ENCODE measurements around the gene PAH.

PAH gene

GRCh38 chr12:102950107-102950949 is 33.3 kb upstream of the PAH start:
- no peak for DNase-seq

GRCh38 chr12:102948941-102949352 is 31.9 kb upstream of the PAH start:
- peak; percentile 54 for DNase-seq

GRCh38 chr12:102946042-102946441 is 29.0 kb upstream of the PAH start:
- no peak for DNase-seq

GRCh38 chr12:102939670-102940222 is 22.7 kb upstream of the PAH start:
- DNase-seq, result no peak

DNA sequence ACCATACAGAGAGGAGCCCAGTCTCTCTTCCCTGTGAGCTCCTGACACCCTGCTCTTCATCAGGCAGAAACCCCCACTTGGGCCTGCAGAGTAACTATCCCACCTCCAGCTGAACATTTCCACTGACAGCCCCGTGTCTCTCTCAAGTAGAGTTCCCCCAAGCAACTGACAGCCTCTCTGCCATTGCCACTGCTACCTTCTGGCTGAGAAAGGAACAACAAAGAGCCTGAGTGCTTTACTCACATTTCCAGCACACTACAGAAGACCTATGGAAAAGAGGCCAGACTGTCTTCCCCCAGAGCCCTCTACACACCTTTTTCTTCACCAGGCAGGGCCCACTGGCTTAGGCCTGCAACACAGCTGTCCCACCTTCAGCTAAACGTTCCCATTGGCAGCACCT is 22.0 kb upstream of the PAH start:
- DNase-seq, result no peak

DNA sequence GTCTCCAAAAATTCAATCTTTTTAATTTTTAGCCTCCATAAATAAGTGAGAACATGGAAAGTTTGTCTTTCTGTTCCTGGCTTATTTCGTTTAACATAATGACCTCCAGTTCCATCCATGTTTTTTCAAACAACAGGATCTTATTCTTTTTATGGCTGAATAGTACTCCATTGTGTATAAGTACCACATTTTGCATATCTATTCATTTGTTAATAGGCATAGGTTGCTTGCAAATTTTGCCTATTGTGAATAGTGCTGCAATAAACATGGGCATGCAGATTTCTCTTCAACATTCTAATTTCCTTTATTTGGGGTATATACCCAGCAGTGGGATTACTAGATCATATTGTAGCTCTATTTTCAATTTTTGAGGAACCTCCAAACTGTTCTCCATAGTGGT is 16.1 kb upstream of the PAH start:
- DNase-seq, result no peak

DNA sequence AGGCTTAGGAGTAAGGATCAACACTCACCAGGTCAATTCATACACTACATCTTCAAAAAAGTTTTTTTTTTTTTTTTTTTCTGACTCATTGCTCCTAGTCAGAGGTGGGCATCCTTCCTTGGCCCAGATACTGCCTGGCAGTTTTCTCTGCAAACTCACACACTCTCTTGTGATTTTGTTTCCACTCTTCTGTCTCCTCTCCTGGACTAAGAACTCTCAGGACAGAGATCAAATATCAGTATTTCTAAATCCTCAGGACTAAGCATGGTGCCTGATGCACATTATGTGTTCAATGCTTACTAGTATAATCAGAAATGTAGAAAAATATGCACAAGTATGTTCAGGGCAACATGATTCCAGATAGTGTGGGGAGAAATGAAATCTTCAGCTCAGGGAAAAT is 10.2 kb upstream of the PAH start:
- no peak for DNase-seq

DNA sequence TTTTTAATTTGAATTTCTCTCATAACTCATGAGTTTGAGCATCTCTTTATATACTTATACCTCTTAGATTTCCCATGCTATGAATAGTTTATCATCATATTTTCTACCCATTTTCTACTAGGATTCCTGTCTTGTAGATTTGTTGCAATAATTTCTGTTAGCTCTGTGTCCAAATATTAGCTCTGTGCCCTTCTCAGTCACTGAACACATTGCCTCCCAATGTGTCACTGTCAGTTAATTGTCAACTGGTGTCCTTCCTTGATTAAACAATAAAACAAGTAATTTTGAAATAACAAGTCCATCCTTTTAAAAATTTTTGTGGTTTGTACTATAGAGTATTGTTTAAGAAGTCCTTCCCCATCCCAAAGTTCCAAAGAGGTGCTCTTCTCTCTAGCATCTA is 4.2 kb upstream of the PAH start:
- DNase-seq, result no peak

DNA sequence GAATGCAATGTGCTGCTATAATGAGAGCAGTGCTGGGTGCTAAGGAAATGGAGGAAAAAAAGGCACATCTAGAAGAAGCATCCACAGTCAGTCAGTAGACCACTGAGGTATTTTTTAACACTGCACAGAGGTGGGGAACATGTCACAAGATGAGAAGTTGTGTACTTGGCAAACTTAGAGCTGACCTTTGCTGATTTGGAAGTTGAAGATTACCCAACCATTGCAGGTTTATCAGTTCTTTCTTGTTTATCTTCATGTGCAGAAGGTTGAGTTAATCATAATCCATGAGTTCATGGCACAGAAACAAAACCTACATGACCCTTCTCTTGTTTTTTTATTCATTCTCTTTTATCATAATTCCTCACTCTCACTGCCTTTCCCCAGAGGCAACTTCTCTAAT is 3.2 kb upstream of the PAH start:
- no peak for DNase-seq

DNA sequence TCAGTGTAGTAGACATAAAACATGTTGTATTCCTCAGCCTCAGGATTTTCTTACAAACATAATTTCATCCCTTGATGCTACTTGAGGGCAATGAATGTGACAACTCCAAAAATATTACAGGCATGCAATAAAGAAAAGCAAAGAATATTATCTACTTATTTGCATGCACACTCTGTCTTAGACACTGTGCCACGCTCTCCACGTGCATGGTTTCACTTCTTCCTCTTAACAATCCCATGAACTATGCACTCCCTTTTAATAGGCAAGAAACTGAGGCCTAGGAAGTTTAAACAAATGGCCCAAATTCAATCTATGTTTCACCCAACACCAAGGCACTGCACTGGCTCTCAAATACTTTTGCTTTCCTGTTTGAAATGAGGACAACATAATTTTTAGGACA is 1.8 kb upstream of the PAH start:
- no peak for DNase-seq

DNA sequence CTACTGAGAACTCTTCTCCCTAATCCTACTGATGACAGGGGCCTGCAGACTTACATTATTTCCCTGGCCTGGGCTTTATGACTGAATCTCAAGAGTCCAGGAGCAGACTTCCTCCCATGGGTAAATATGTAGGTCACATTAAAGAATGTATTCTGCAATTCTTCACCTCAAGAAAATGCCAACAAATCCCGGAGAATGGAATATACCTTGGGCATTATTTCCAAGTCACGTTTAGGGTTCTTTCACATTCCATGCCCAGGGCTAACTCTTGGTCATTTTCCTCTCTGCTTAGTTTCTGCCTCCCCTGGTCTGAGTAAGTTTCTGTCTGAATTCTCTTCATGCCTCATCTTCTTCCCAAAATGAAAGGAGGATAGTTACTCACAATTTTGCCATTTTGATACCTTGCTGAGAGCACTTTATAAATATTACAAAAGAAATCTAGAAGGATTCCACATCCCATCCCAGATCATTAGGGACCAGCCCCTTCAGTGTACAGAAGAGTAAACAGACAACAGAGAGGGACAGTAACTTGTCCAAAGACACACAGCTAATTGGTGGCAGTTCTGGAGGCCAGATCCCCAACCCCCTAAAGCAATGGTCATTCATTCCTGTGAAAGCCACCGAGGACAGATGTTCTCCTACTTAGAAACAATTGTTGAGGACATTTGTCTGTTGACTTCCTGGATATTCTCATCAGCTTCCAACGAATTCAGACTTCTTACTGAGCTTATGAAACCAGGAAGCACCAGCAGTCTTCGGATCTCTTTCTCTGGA is 605 bp downstream of the PAH start:
- no peak for DNase-seq

DNA sequence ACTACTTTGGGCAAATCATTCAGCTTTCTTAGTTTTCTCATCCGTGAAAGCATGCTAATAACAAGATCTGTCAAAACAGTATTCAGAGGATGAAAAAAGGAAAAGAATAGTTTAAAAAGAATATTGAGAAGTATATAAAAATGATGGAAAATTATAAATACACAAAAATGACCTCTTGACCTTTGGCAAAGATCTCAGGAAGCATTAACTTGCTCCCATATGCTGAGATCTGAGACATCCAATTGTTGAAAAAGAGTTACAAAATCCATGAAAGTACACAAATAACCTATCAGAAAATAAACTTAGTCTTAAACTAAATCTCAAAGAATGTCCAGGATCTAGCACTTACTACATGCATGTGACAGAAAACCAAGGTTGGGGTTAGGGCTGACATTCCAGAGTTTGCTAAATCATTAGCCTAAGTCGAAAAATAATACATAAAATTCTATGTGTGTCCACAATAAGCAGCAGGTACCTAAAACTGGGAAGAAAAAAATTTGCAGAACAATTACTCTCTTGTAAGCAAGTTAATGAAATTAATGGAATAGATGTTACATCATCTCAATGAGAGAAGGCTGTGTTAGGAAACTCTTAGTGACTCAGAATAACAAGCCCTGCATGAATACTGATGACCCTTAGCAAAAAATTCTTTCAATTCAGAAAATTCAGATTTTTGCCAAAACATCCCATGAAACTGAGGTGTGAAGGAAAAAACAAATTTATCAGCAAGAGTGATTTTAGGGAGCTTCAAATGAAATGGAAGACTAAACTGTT is 3.4 kb downstream of the PAH start:
- DNase-seq, result no peak

DNA sequence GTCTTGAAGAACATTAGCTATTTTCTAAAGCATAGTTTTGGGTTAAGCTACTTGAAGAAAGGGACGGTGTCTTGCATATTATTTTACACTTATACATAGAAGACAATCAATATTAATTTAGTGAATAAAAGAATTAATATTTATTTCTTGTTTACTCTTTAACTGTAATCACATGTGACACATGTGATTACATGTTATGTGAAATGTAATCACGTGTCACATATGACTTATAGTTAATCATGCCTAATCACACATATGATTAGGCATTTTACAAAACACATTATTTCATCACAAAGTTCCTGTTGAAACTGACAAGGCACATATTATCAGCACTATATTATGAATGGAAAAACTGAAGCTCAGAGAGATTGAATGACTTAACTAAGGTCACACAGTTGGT is 4.8 kb downstream of the PAH start:
- no peak for DNase-seq

DNA sequence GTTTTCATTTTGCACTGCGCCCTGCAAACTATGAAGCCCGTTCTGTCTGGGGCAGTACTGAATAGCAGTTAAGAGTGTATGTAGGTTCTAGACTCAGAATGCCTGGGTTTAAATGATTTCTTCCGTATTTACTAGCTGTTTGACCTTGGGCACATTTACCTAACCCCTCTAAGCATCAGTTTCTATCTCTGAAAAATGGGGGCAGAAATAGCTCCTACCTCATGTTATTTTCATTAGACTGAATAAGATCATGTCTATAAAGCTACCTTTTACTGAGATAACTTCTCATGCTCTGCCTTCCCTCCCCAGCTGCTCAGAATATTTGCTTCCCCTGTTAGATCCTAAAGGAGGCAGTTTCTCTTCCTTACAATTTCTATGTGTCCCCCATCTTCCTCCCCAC is 5.7 kb downstream of the PAH start:
- no peak for DNase-seq

DNA sequence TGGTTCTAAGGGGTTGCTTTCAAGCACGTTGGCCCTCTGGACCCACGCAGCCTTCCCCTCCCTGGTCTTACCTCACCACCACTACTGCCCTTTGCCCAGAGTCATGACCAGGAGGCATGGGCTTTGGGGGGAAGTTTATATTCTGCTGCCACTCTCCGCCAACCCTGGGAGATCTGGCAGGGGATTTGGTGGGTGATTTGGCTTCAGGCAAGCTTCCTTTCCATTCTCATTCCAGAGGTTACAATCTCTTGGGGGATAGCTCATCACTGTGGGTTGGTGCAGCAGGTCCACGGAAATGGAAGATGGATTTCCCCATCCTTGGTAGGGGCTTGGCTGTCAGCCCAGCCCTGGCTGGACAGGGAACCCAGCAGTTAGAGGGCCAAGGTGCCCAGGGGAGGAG is 6.3 kb downstream of the PAH start:
- no peak for DNase-seq

DNA sequence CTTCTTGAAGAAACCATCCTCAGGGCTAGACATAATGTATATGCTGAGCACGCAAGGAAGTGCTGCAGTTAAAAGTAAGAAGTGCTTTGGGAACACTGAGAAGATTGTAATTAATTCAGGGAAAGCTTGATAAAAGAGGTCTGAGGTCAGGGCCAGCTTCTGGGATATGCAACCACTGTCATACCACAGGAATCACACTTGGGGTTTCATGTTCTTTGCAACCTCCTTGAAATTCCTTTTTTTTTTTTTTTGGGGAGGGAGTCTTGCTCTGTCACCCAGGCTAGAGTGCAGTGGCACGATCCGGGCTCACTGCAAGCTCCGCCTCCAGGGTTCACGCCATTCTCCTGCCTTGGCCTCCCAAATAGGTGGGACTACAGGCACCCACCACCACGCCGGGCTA is 6.9 kb downstream of the PAH start:
- no peak for DNase-seq

- DNase-seq, result no peak
These were observed 9.1 kb downstream of the PAH start for GRCh38 chr12:102907918-102908317.

DNA sequence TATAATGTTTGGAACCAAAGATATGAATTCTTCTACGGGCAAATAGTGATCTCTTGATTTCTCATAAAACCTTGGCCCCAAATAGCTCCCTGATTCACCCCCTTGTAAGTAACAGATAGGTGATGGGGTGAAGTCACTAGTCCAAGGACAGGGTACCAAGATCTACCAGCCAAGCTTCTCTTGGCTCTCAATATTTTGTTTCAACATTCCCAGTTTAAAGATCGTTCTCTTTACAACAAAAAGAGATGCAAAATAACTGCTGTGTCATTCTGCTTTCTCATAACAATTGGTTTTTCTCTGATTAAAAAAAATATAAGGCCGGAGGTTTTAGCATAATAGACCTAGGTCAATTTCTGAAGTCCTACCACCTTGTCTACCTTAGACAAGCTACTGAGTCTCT is 11.8 kb downstream of the PAH start:
- no peak for DNase-seq

DNA sequence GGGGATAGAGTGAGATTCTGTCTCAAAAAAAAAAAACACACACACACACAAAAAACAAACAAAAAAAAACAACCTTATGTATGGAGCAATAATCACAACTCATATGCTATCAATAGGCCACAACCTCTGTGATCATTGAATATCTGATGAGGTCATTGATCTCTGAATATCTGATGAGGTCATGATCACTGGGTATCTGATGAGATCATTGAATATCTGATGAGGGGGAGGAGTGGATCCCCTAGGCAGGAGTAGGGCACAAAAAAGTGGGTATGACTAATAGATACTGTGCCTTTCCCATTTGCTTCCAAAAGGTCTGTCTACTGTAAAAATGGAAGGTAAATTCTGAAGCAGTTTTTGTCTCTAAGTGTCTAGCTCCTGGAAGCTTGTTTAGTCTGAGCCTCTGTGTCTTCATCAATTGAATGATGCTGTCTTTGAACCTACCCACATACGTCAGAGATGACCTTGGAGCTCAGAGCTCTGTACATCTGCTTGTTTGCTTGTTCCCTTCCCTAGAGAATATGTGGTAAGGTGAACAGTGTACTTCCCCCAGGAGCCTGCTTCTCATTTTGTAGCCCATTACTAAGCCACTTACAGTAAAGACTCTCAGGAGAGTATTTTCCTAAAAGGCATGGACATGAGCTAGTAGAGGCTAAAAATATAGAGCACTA is 13.6 kb downstream of the PAH start:
- DNase-seq, result no peak

DNA sequence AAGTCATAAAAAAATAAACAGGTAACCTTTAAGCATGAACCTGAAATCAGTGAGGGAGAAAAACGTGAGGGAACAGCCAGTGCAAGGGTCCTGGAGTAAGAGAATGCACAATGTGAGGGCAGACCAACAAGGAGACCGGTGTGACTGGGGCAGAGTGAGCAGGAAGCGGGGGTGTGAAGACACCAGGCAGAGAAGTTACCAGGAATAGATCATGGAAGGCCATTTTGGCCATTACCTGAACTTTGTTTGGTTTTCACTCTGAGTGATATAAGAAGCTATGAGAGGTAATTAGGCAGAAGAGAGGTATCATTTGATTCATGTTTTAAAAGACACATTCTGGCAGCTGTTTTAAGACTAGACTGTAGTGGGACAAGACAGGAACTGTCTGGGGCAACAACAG is 15.0 kb downstream of the PAH start:
- DNase-seq, result no peak

DNA sequence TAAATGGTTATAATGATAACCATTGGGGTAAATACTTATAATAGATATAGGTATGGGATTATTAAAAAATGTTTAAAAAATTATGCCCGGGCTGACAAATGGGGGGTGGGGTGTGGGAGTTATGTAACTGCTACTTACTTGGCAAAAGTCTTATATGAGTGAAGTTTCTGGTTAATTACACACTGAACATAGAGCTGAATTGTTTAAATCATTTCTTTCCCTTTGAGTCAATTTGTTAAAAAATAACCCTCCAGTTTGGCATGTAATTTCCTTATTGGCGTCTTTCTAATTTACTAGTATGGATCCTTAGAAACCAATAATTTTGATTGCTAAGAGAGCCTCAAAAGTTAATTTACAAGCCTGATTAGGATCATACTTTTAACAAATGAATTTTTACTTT is 16.7 kb downstream of the PAH start:
- DNase-seq, result no peak

DNA sequence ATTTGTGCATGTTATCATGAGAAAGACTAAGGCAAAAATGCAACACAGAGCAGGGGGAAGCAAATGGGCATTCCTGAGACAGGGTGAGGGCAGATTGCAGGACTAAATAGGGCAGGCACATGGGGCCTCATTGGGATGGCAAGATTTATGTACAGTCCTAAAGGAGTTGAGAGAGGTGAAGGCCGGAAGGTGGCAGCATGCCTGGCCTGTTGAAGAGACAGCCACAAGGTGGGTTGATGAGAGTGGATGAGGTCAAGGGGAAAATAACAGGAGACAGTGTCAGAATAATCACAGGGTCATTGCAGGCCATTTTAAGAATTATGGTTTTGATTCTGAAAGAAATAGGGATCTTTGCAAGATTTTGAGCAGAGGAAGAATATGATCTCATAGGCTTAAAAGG is 21.0 kb downstream of the PAH start:
- DNase-seq, result no peak

DNA sequence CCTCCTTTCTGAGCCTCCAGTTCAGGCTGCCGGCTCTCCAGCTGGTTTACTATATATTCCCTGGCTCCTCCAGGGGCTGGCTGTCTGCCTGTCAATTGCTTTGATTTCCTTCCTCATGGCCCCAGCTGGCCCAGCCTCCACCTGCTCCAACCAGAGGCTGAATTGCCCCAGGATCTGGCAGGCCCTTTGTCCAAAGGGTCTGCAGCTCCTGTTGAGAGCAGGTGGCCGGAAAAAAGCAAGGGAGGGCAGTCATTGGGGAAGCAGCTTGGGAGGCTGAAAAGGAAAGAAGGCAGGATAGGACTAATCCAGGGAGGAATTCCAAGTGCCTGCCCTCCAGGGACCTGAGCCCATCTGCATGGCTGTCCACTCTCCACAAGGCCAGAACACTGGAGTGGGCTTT is 25.3 kb downstream of the PAH start:
- no peak for DNase-seq
